Glomerular visceral epithelial cell (primary cell): ENCODE results near the gene ACSM4.
"Not testable (repeated sequence)": the region's sequence is repeated elsewhere in the genome, so short reads cannot be mapped to it uniquely, and the experiment has no call there.

Experiments used
- DNase-seq: peaks from one replicate; pipeline ENCODE4 v3.0.0-alpha.2; 2016; ENCODE audit errors: extremely low spot score

The ACSM4 gene

GRCh38 chr12:7337790-7338189, 33.9 kb downstream of the ACSM4 start:
- not testable (repeated sequence) for DNase-seq

DNA sequence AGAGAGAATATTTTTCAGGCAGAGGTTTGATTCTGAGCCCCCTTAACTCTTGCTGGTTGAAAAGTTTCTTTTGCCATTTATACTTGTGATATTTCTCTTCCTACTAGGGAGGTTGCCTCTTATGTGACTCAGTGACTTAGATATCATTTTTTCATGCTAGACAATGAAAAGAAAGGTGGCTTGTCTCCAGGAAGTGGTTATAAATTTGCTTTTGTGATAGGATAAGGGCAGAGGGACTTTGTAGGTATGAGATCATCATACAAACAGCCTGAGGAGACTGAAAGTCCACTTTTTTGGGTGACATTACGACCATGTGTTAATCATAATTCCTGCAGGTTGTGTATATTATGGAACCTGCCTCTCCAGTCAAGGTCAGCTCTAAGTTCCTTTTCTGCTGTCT, 35.8 kb downstream of the ACSM4 start:
- no peak for DNase-seq

- no peak for DNase-seq
Measured at GRCh38 chr12:7344833-7345606, 41.1 kb downstream of the ACSM4 start.

DNA sequence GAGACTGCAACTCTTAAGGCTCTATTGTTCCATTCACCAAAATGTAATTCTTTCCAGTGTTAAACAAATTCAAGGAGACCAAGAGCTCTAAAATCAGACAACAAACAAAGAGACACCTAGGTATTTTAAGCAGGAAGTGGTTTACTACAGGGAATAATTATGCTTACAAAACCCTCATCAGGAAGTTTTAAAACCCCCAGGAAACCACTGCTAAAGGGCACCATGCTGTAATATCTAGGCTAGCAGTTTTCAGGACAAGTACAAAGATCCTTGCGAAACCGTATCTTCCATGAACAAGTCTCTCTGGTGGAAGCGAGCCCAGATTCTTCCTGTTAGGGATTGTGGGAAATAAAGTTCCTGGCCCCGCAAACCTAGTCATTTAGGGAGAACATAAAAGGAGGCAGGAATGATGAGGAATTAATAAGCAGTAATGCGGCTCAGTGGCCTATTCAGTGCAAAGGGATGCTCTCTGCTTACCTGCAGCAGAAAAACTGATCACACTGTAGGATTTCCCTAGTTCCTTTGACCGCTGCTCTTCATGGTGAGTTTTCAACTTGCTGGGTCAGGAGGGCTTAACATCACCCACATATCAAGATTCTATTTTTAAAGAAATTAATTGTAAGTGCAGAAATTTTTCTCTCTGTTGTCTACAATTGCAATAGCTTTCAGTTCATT, 42.8 kb downstream of the ACSM4 start:
- no peak for DNase-seq

DNA sequence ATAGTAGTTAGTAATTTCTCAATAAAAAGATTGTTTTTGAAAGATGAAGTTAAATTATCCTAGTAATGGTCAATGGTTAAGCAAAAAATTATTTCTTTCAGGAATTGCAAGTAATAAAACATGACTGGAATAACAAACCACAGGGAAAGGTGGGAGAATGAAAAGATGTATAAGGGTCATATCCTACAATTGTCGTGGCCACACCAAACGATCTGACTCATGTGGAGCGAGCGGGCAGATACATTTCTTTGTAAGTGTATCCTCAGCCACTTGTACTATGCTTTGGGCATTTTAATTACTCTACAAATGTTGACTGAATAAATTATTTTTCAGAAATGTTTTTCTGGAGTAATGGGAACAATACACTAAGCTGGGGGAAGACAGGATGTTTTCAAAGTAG, 45.5 kb downstream of the ACSM4 start:
- DNase-seq = no peak

GRCh38 chr12:7351177-7351576, 47.3 kb downstream of the ACSM4 start:
- DNase-seq = peak; percentile 30

GRCh38 chr12:7352661-7353060, 48.8 kb downstream of the ACSM4 start:
- DNase-seq = no peak

- no peak for DNase-seq
Measured at GRCh38 chr12:7354529-7354928, 50.7 kb downstream of the ACSM4 start.

- DNase-seq = no peak
Measured at GRCh38 chr12:7361265-7361664, 57.4 kb downstream of the ACSM4 start.

DNA sequence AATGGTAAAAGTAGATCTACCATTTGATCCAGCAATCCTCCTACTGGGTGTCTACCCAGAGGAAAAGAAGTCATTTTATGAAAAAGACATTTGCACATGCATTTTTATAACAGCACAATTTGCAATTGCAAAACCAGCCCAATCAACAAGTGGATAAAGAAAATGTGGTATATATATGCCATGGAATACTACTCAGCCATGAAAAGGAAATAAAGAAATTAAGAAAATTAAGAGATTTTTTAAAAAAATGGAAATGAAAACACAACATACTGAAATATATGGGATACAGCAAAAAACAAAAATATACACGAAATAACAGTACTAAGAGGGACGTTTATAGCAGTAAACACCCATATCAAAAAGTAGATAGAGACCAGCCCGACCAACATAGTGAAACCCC, 58.9 kb downstream of the ACSM4 start:
- no peak for DNase-seq

- DNase-seq = peak; percentile 35
Measured at GRCh38 chr12:7369274-7369729, 65.4 kb downstream of the ACSM4 start.

GRCh38 chr12:7373226-7373625, 69.4 kb downstream of the ACSM4 start:
- no peak for DNase-seq

DNA sequence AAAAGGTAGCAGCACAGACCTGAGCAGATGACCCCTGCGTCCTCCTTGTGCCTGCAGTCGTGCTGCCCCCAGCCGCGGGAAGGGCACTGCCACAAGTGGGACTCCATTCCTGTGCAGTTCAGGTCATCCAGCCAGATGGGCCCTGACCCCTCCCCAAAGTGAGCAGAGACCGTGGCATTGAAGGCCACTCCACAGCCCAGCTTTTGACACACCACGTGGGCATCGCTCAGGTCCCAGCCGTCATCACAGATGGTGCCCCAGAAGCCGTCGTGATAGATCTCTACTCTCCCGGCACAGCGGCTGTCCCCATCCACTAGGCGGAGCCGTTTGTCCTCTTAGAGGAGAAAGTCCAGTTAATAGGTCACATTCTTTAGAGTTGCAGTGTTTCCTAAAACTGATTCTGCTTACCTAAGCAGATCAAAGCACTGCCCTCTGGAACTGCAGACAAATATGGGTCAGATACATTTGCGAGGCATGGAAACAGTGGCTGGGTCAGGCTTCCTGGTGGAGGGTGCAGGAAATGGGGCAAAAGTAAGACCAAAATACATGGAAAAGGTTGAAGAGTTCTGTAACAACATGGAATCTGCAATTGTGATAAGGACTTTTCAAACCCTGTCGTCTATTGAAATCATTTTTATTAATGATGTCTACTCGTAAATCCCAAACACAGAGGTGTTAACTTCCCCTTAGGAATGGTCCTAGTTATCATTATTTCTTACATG, 70.7 kb downstream of the ACSM4 start:
- DNase-seq = peak; percentile 20

- no peak for DNase-seq
Measured at GRCh38 chr12:7375145-7375543, 71.3 kb downstream of the ACSM4 start.

- no peak for DNase-seq
Measured at GRCh38 chr12:7376196-7376595, 72.3 kb downstream of the ACSM4 start.
